ENCODE measurements around the gene SVOP.

DNA sequence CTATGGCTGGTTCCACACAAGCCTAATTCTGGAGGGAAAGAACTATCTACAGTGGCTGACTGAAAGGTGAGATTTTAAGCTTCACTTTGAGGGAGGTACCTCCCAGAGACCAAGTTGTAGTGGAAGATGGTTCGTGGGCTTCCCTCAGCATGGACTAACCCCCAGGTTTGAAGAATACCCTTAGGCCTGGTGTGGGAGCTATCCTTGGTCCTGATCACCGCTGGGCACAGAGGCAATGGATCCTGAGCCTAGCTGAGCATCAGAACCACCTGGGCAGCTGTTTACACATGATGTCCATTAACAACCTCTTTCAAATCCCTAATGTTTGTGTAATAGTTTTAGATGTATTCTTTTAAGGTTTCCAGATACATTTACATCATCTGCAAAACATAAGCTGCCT lies 130.7 kb downstream of the SVOP start:
- TF ChIP-seq, protein P1, sequence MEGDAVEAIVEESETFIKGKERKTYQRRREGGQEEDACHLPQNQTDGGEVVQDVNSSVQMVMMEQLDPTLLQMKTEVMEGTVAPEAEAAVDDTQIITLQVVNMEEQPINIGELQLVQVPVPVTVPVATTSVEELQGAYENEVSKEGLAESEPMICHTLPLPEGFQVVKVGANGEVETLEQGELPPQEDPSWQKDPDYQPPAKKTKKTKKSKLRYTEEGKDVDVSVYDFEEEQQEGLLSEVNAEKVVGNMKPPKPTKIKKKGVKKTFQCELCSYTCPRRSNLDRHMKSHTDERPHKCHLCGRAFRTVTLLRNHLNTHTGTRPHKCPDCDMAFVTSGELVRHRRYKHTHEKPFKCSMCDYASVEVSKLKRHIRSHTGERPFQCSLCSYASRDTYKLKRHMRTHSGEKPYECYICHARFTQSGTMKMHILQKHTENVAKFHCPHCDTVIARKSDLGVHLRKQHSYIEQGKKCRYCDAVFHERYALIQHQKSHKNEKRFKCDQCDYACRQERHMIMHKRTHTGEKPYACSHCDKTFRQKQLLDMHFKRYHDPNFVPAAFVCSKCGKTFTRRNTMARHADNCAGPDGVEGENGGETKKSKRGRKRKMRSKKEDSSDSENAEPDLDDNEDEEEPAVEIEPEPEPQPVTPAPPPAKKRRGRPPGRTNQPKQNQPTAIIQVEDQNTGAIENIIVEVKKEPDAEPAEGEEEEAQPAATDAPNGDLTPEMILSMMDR (IDR thresholded peaks at IDR 0.05; ENCODE audit: low read depth, low read length, poor library complexity, severe bottlenecking), result no peak
- TF ChIP-seq EZH2phosphoT487 (IDR thresholded peaks at IDR 0.05; ENCODE audit: borderline replicate concordance, low read length), result no peak

Data from DOHH2 (cell line).